Testis (tissue), 5 donors: ENCODE data around the gene FSTL1. TPM values are rescaled to one million over a fixed set of nuclear protein-coding genes. Genes with fewer than 3 reads are reported as not detected.

Source experiments
- DNase-seq: peaks from one replicate; pipeline ENCODE4 v3.0.0-alpha.2; 2019
- H3K27ac ChIP-seq, 2 donors: fragments of 200-600 bp; sonication (generic); one replicate each; pipeline ENCODE4 v1.5.1; 2019
- H3K27me3 ChIP-seq: fragments of 200-600 bp; sonication (generic); one replicate; pipeline ENCODE4 v1.5.1; 2019
- H3K36me3 ChIP-seq: fragments of 200-600 bp; sonication (generic); one replicate; pipeline ENCODE4 v1.5.1; 2017; ENCODE audit warnings: low read depth; ENCODE audit errors: missing control alignments
- H3K4me1 ChIP-seq: fragments of 200-600 bp; sonication (generic); one replicate; pipeline ENCODE4 v1.5.1; 2019
- H3K4me3 ChIP-seq, 2 donors: fragments of 200-600 bp; sonication (generic); one replicate each; pipeline ENCODE4 v1.5.1; 2017 to 2019
- H3K9me3 ChIP-seq: fragments of 200-600 bp; sonication (generic); one replicate; pipeline ENCODE4 v1.5.1; 2017
- CTCF ChIP-seq, 3 experiments: fragments of 450-650 bp in 2 of 3; fragments of 200-600 bp in 1 of 3; sonication (generic) in 1 of 3; IDR thresholded peaks; one replicate each; pipeline ENCODE4 v1.5.1; 2016 to 2019; ENCODE audit warnings: antibody characterized with exemption in 3 of 3, mild to moderate bottlenecking in 2 of 3, moderate library complexity in 1 of 3
- POLR2A ChIP-seq: fragments of 450-650 bp; IDR thresholded peaks from one replicate; pipeline ENCODE4 v1.6.1; 2017; ENCODE audit warnings: antibody characterized with exemption, mild to moderate bottlenecking, moderate library complexity
- WGBS, 2 donors: methylation state at CpG; one replicate each; pipeline ENCODE4 v1.1.5; 2018; 5-methylcytosine and 5-hydroxymethylcytosine counted together
- intact Hi-C: fragments of 100-400 bp; cut with DNase I; formaldehyde crosslinking; loops from one replicate; pipeline ENCODE4 v1.15.1; 2023; ENCODE audit warnings: low total_unique reads
- long read RNA-seq, 2 donors: transcript quantifications; one replicate each; lab custom pipeline, GENCODE V29; 2026
- polyA plus RNA-seq: library from polyadenylated mRNA; stranded (reverse); fragments of 350-450 nt; fragmentation: Illumina TruSeq; extraction: RNeasy Lipid Tissue Mini Kit (QIAGEN cat#74804); gene quantifications from one replicate; pipeline ENCODE4 v1.2.3, GENCODE V29; 2014; ENCODE audit warnings: low read depth, low replicate concordance; ENCODE audit not compliant: insufficient read depth
- total RNA-seq, 2 donors: library from RNA; depleted of rRNA; stranded (reverse); fragments of >200 nt; gene quantifications; one replicate each; pipeline ENCODE4 v1.2.3, GENCODE V29; 2016

The FSTL1 gene
- total RNA-seq (10 to 100 TPM; 35.0 to 73.8 TPM), polyA plus RNA-seq (122 TPM)
- long read RNA-seq, donor 1, full-length matches to known transcripts, result 102 of 119 reads
- long read RNA-seq, donor 1, partial matches to known transcripts, result 7 of 119 reads
- long read RNA-seq, donor 1, other reads (novel, unspliced or antisense), result 10 of 119 reads
- long read RNA-seq, donor 2, full-length matches to known transcripts, result 66 of 72 reads
- long read RNA-seq, donor 2, partial matches to known transcripts, result 0 of 72 reads
- long read RNA-seq, donor 2, other reads (novel, unspliced or antisense), result 6 of 72 reads

- Histone ChIP-seq H3K27me3 (no peaks in the 10 kb centered on the region), H3K27ac (peak within 1 kb of the TSS; percentile 87 to 88), H3K36me3 (no peaks in the 10 kb centered on the region), H3K9me3 (no peaks in the 10 kb centered on the region), H3K4me1 (peaks cover 9% of the 10 kb centered on the region), H3K4me3 (peak within 1 kb of the TSS; percentile 67 to 86)
- intact Hi-C loops, result no loop called here
- TF ChIP-seq CTCF (IDR thresholded peaks at IDR 0.05) (no peak), POLR2A (no peak)
- peak; percentile 65 for DNase-seq
- WGBS, 2 donors, result 0% methylated on average over 10 to 67 of the region's 78 CpGs
Measured at GRCh38 chr3:120450600-120451271, at the start of gene FSTL1. Gene FSTL1 (minus strand): TSS chr3:120450992. CDS start chr3:120450746, 246 bp downstream.

DNA sequence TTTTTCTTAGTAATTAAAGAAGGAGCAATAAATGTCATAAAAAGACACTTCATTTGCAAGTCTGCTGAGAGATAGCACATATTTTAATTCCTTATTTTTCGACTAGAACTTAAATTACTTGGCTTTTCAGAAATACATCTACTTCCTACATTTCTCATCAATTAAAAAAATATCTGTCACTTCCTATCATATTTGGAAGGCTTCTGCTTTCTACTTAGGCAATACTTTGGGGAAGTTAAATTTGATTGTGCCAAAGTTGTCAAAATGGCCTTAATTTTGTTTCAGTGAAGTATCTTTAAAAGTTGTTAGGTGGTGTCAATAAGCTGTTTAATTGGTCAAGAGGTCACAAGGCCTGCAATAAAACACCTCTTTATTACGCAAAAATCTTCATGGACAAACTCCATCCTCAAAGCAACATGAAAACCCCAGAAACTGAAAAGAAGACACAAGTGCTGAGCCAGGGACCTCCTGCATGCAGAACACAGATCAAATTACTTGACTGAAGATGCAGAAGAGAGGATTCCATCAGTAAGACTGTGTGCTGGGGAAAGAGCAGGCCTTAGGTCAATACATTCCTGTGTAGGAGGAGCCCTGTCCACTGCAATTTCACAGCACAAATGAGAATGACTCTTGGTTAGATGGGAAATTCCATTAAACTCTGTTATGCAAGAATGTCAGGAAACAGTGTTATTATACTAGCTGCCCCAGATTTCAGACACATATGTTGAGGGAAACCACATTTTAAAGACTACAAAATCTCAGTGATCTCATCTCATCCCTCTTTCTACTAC is 48.0 kb upstream of the FSTL1 start:
- intact Hi-C loops, result loop anchor here (10.0 kb wide), 1 partner anchor 74 kb away; no protein-coding TSS in a partner anchor

DNA sequence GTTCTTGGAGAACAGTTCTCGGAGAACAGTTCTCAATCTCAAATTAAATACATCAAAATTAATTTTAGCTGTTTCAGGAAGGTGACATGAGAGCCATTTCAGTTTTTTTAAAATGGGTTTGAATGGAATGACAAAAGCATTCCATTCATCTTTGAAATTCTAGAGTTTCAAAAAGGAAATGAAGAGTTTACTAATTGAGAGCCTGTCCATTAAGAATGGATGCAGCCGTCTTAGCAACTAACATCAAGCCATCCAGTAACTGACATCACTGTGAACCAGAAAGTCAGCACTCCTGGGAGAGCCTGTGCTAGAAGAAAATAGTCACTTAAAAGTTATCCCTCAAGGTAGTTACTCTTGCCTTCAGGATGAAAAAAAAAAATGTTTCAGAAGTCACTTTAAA is 47.0 kb upstream of the FSTL1 start:
- H3K27ac ChIP-seq, result no peak overlapping the region
- no peak for TF ChIP-seq CTCF (IDR thresholded peaks at IDR 0.05)
- TF ChIP-seq POLR2A, result no peak
- DNase-seq, result no peak
- no peaks in the 10 kb centered on the region for H3K4me1 ChIP-seq
- no peaks in the 10 kb centered on the region for H3K9me3 ChIP-seq
- H3K4me3 ChIP-seq, result no peak overlapping the region
- 44 to 69% methylated on average over 2 of the region's 2 CpGs for WGBS, 2 donors
- intact Hi-C loops, result loop anchor here (10.0 kb wide), 1 partner anchor 73 kb away; no protein-coding TSS in a partner anchor
- no peaks in the 10 kb centered on the region for H3K36me3 ChIP-seq
- no peaks in the 10 kb centered on the region for H3K27me3 ChIP-seq

More for the DNA sequence above, 48.0 kb upstream of the FSTL1 start:
- TF ChIP-seq POLR2A, result no peak
- no peaks in the 10 kb centered on the region for H3K9me3 ChIP-seq
- no peak overlapping the region for H3K4me3 ChIP-seq
- H3K27ac ChIP-seq, result no peak overlapping the region
- 78 to 87% methylated on average over 2 of the region's 2 CpGs for WGBS, 2 donors
- H3K36me3 ChIP-seq, result no peaks in the 10 kb centered on the region
- H3K4me1 ChIP-seq, result no peaks in the 10 kb centered on the region
- H3K27me3 ChIP-seq, result no peaks in the 10 kb centered on the region
- DNase-seq, result peak; percentile 16

- TF ChIP-seq CTCF (IDR thresholded peaks at IDR 0.05), result no peak
- no peak for TF ChIP-seq POLR2A
- Histone ChIP-seq H3K27me3 (no peaks in the 10 kb centered on the region), H3K4me1 (no peaks in the 10 kb centered on the region), H3K4me3 (no peak overlapping the region), H3K27ac (no peak overlapping the region), H3K9me3 (no peaks in the 10 kb centered on the region), H3K36me3 (no peaks in the 10 kb centered on the region)
- 47 to 50% methylated on average over 3 of the region's 3 CpGs for WGBS, 2 donors
- intact Hi-C loops, result loop anchor here (10.0 kb wide), 1 partner anchor 73 kb away; no protein-coding TSS in a partner anchor
- no peak for DNase-seq
Measured at GRCh38 chr3:120497336-120497735, 46.5 kb upstream of the FSTL1 start.
